ENCODE data around the gene GNB1.

DNA sequence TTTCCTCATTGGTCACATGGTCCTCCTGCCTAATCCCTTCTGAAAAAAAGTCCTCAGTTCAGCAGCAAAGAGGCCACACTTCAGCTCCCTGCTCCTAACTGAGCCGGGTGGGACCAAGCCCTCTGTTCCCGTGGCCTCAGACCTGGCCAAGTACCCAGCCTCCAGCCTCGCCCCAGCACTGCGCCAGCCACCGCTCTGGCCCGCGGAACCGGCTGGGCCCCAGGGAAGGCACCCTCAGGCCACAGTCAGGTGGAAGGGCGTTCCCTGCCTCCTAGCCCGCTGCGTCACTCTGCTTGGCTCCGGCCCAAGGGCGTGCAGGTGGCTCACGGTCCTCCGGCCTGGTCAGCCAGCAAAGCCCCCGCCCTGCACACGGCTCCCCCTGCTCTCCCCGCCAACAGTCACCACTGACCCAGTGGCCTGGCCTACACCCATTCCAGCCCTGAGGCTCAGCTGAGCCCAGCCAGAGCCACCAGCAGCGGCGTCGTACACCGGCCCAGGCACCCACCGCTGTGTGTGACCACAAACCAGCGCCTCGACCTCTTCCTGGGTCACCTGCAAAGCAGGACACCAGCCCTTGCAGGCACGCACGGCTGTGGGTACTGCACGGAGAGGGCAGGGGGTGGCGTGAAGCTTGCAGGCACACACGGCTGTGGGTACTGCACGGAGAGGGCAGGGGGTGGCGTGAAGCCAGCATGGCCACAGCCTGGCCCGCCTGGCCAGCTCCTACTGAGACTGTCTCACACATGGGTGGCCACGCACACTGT is 132.0 kb downstream of the GNB1 start:
- TF ChIP-seq, protein P1, sequence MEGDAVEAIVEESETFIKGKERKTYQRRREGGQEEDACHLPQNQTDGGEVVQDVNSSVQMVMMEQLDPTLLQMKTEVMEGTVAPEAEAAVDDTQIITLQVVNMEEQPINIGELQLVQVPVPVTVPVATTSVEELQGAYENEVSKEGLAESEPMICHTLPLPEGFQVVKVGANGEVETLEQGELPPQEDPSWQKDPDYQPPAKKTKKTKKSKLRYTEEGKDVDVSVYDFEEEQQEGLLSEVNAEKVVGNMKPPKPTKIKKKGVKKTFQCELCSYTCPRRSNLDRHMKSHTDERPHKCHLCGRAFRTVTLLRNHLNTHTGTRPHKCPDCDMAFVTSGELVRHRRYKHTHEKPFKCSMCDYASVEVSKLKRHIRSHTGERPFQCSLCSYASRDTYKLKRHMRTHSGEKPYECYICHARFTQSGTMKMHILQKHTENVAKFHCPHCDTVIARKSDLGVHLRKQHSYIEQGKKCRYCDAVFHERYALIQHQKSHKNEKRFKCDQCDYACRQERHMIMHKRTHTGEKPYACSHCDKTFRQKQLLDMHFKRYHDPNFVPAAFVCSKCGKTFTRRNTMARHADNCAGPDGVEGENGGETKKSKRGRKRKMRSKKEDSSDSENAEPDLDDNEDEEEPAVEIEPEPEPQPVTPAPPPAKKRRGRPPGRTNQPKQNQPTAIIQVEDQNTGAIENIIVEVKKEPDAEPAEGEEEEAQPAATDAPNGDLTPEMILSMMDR (IDR thresholded peaks at IDR 0.05), result no peak
- no peak for TF ChIP-seq POLR2A (IDR thresholded peaks at IDR 0.05)

Data from tibial nerve (tissue), 3 donors.